GM12874 (cell line): ENCODE measurements around the gene RESP18.

Source experiments
- CTCF ChIP-seq: IDR thresholded peaks from 2 replicates; pipeline ENCODE4 v1.5.1; 2011; ENCODE audit warnings: low read depth, mild to moderate bottlenecking, control low read depth, low read length, moderate library complexity; ENCODE audit not compliant: insufficient read depth

The RESP18 gene

GRCh38 chr2:219278655-219279150 is 53.8 kb downstream of the RESP18 start:
- TF ChIP-seq CTCF, result no peak

DNA sequence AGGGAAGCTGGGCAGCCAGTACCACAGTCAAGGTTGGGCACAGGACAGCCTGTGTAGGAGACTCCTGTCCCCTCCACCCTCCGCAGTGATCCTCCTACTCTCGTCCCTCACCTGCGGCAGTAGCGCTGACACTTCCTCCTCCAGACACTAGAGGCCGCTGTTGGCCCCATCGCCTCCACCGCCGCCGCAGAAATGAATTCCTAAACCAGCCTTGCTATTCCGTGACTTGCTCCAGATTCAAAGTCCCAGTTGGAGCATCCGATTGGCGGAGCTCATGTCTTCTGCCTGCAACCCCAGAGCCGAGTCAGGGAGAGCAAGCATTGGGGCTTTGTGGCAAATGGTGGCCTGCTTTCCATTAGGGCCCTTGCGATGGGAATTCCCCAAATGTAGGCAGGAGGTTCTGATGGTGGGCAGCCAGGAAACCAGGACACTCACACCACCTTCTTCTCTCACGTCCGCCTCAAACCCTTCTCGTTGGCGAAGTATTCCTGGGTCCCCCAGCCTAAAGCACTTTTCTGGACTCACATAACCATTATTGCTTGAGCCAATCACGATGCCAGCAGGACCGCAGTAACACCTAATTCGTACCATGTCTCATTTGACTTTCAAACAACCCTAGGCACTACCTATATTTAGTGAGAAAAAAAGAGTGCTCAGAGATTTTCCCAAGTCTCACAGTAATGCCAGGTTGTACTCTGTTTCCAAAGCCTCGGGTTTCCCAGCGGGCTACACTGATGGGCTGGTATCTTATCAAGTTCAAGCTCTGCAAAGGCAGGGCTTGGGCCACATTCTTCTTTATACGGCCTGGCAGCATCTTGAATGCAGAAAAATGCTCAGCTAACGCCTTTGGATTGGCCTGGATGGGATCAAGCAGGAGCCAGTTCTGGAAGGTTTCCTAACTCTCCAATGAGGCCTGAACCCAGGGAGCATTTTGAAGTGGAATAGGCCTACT is 54.6 kb downstream of the RESP18 start:
- peak; percentile 98 for TF ChIP-seq CTCF
